Endothelial cell of umbilical vein (primary cell): ENCODE results near the gene CADPS. TPM values are rescaled to one million over a fixed set of nuclear protein-coding genes. Genes with fewer than 3 reads are reported as not detected.

Experiments
- BruUV-seq: library from RNA; stranded (reverse); fragments of 400-500 nt; replicated peaks from 2 replicates; lab custom pipeline; 2021; lab: Mats Ljungman, UMichigan
- CTCF ChIA-PET: fragments of 300-600, 350-600 bp; sonication (Branson Sonifier 250); formaldehyde crosslinking; loops from one replicate; lab custom pipeline; 2021; ENCODE audit warnings: antibody characterized with exemption, inconsistent platforms; lab: Charles Lee
- POLR2A ChIA-PET: fragments of 300-600, 350-600 bp; sonication (Branson Sonifier 250); formaldehyde crosslinking; loops from one replicate; lab custom pipeline; 2021; ENCODE audit warnings: antibody characterized with exemption, inconsistent platforms; lab: Charles Lee
- DNase-seq: peaks from one replicate; pipeline ENCODE4 v3.0.0-alpha.2; 2011; ENCODE audit warnings: low read depth, low spot score
- FAIRE-seq: peaks from 2 replicates; lab custom pipeline; 2011; peaks lifted over from hg19 to GRCh38; lab: Jason Lieb, UNC
- H2AFZ ChIP-seq: 2 replicates; pipeline ENCODE4 v1.6.0; 2012; ENCODE audit warnings: low read depth, low read length, control low read depth, inconsistent platforms
- H3K27ac ChIP-seq: 2 replicates; pipeline ENCODE4 v1.5.1; 2011; ENCODE audit warnings: low read depth, mild to moderate bottlenecking, control low read depth, low read length, moderate library complexity; ENCODE audit not compliant: insufficient read depth
- H3K27me3 ChIP-seq, 2 experiments: 2 replicates each; pipeline versions ENCODE4 v1.6.0 to v1.6.1; 2011; ENCODE audit warnings: low read length in 2 of 2, mixed read lengths in 1 of 2; ENCODE audit not compliant: control insufficient read depth in 2 of 2, insufficient read depth in 2 of 2
- H3K36me3 ChIP-seq, 2 experiments: 2 replicates in 1 of 2; 3 replicates in 1 of 2; pipeline ENCODE4 v1.5.1; 2011; ENCODE audit warnings: low read length in 2 of 2, mild to moderate bottlenecking in 1 of 2, moderate library complexity in 1 of 2; ENCODE audit not compliant: control insufficient read depth in 2 of 2, insufficient read depth in 2 of 2; ENCODE audit errors: extremely low read depth in 1 of 2
- H3K4me1 ChIP-seq: 3 replicates; pipeline ENCODE4 v1.5.1; 2011; ENCODE audit warnings: mild to moderate bottlenecking, low read length; ENCODE audit not compliant: control insufficient read depth, insufficient read depth; ENCODE audit errors: extremely low read depth
- H3K4me2 ChIP-seq: 2 replicates; pipeline ENCODE4 v1.6.1; 2011; ENCODE audit warnings: low read length, control low read depth, mixed read lengths; ENCODE audit not compliant: insufficient read depth
- H3K4me3 ChIP-seq, 3 experiments: fragments of 200-600 bp in 1 of 3; sonication (generic), shearing (Covaris generic) in 1 of 3; replicated peaks in 1 of 3; 2 replicates each; pipeline ENCODE4 v1.5.1; 2011 to 2016; ENCODE audit warnings: control low read depth in 3 of 3, low read length in 3 of 3, mild to moderate bottlenecking in 2 of 3, inconsistent platforms in 1 of 3, low read depth in 1 of 3, moderate library complexity in 1 of 3; ENCODE audit not compliant: insufficient read depth in 1 of 3
- H3K79me2 ChIP-seq: 2 replicates; pipeline ENCODE4 v1.6.0; 2012; ENCODE audit warnings: low read length, inconsistent platforms; ENCODE audit not compliant: control insufficient read depth, insufficient read depth
- H3K9ac ChIP-seq: replicated peaks from 2 replicates; pipeline ENCODE3; 2011; ENCODE audit warnings: low read length, control low read depth; ENCODE audit not compliant: insufficient read depth; ENCODE audit errors: extremely low read depth
- H3K9me1 ChIP-seq: replicated peaks from 3 replicates; pipeline ENCODE4 v1.6.0; 2011; ENCODE audit warnings: mild to moderate bottlenecking, low read length; ENCODE audit not compliant: control insufficient read depth, insufficient read depth; ENCODE audit errors: extremely low read depth
- H3K9me3 ChIP-seq: replicated peaks from 2 replicates; pipeline ENCODE4 v1.5.1; 2012; ENCODE audit warnings: low read length, inconsistent platforms; ENCODE audit not compliant: control insufficient read depth, insufficient read depth
- H4K20me1 ChIP-seq: replicated peaks from 2 replicates; pipeline ENCODE3; 2011; ENCODE audit warnings: mild to moderate bottlenecking, low read length; ENCODE audit not compliant: control insufficient read depth, insufficient read depth; ENCODE audit errors: extremely low read depth
- EZH2 ChIP-seq: IDR thresholded peaks from 2 replicates; pipeline ENCODE4 v1.6.1; 2012; ENCODE audit warnings: borderline replicate concordance, low read depth, mild to moderate bottlenecking, moderate library complexity, low read length, inconsistent platforms; ENCODE audit not compliant: severe bottlenecking
- GATA2 ChIP-seq: IDR thresholded peaks from 2 replicates; pipeline ENCODE4 v1.7.0; 2011; ENCODE audit warnings: low read depth, mild to moderate bottlenecking, moderate library complexity, mixed read lengths, low read length; ENCODE audit not compliant: insufficient read length, insufficient read depth
- JUN ChIP-seq: IDR thresholded peaks from 2 replicates; pipeline ENCODE4 v1.6.1; 2011; ENCODE audit warnings: borderline replicate concordance, low read depth; ENCODE audit not compliant: insufficient read length, insufficient read depth
- MAX ChIP-seq: IDR thresholded peaks from 2 replicates; pipeline ENCODE4 v1.6.1; 2011; ENCODE audit not compliant: insufficient read depth, insufficient read length
- POLR2AphosphoS5 ChIP-seq: IDR thresholded peaks from 2 replicates; pipeline ENCODE4 v1.6.1; 2012; ENCODE audit warnings: low read depth, mild to moderate bottlenecking, control low read depth, low read length, moderate library complexity; ENCODE audit not compliant: insufficient read depth
- dilution Hi-C: fragments of 300-500 bp; cut with MboI; formaldehyde crosslinking; loops from one replicate; pipeline ENCODE4 v1.15.0; 2019; ENCODE audit warnings: low sequenced_read_pairs; ENCODE audit not compliant: extremely low pct_ligation_motif_present
- intact Hi-C: fragments of 100-400 bp; cut with micrococcal nuclease; formaldehyde crosslinking; loops from one replicate; pipeline ENCODE4 v1.10.0; 2022
- polyA plus RNA-seq, 4 experiments: library from polyadenylated mRNA; depleted of rRNA in 3 of 4; stranded (reverse) in 3 of 4; unstranded in 1 of 4; fragments of >200 nt; gene quantifications; 2 replicates each; pipeline versions ENCODE4 v1.2.1 to v1.2.3, GENCODE V29; 2011 to 2012; ENCODE audit warnings: missing spikeins in 1 of 4
- total RNA-seq: library from RNA; stranded (reverse); gene quantifications from 2 replicates; pipeline ENCODE4 v1.2.3, GENCODE V29; 2021

Gene CADPS
- total and polyA plus RNA-seq, 2 donors (not counting 3 experiments of a cell fraction or from before 2014, with no cell fraction given) = not detected

- H3K4me1 ChIP-seq = no peaks in the 10 kb centered on the region
- no peaks in the 10 kb centered on the region for H3K9me1 ChIP-seq
- ChIA-PET CTCF (no interaction called here), POLR2A (no interaction called here)
- H3K9ac ChIP-seq = no peak overlapping the region
- TF ChIP-seq POLR2AphosphoS5 (no peak), JUN (no peak), EZH2 (no peak), GATA2 (no peak), MAX (no peak)
- H3K4me3 ChIP-seq = no peak overlapping the region
- peaks cover 87 to 99% of the 10 kb centered on the region in 2 experiments for H3K27me3 ChIP-seq
- no peaks in the 10 kb centered on the region for H3K9me3 ChIP-seq
- no TSS peak for BruUV-seq
- FAIRE-seq (no peak), DNase-seq (no peak)
- no peak overlapping the region for H3K4me2 ChIP-seq
- H4K20me1 ChIP-seq = no peaks in the 10 kb centered on the region
- no peak overlapping the region for H3K27ac ChIP-seq
- no peak overlapping the region for H2AFZ ChIP-seq
- dilution Hi-C loops (no loop called here), intact Hi-C loops (no loop called here)
- no peaks in the 10 kb centered on the region for H3K36me3 ChIP-seq
- no peaks in the 10 kb centered on the region for H3K79me2 ChIP-seq
Observed at GRCh38 chr3:62371720-62372591, 503.3 kb downstream of the CADPS start.
